ENCODE measurements around the gene TXNL4B. TPM values are rescaled to one million over a fixed set of nuclear protein-coding genes. Genes with fewer than 3 reads are reported as not detected.
A peak's percentile ranks its signal among the peaks of the same experiment; 100 is the strongest.

Gene TXNL4B
- total RNA-seq: 1 to 10 TPM; 4.6 to 7.5 (median 6.4) TPM

GRCh38 chr16:72093448-72094265, at the start of gene TXNL4B, which contains the start of gene DHX38:
Gene TXNL4B (minus strand): TSS chr16:72093620. CDS start chr16:72090749, 2,871 bp downstream.
Gene DHX38 (plus strand): TSS chr16:72093847. CDS start chr16:72096158, 2,311 bp downstream.
- peak; percentile 98 for DNase-seq (ENCODE audit: extremely low spot score)
- peaks cover 30 to 45% (median 38%) of the 10 kb centered on the region in 4 donors for H3K4me1 ChIP-seq
- H3K27ac ChIP-seq (replicated peaks in 1 of 4): peak within 1 kb of the TSS; percentile 91 to 95 (median 92)
- no peaks in the 10 kb centered on the region for H3K27me3 ChIP-seq
- peak within 1 kb of the TSS; percentile 85 to 96 (median 89) for H3K4me3 ChIP-seq
- WGBS: 1% methylated on average over 26 of the region's 43 CpGs
- H3K36me3 ChIP-seq: peaks cover 30 to 48% (median 45%) of the 10 kb centered on the region in 4 donors
- no peak for TF ChIP-seq CTCF (IDR thresholded peaks at IDR 0.05)
- no peak for TF ChIP-seq EP300 (IDR thresholded peaks at IDR 0.05)
- TF ChIP-seq POLR2AphosphoS5 (IDR thresholded peaks at IDR 0.05): peak; percentile 93 to 94
- TF ChIP-seq POLR2A (IDR thresholded peaks at IDR 0.05; ENCODE audit: low read depth): peak; percentile 61
- no peaks in the 10 kb centered on the region for H3K9me3 ChIP-seq
- intact Hi-C loops (cut with DNase I): loop anchor here (5.0 to 10.0 kb wide), 2 partner anchors 81 to 961 kb away; no protein-coding TSS in a partner anchor

- TF ChIP-seq EP300 (IDR thresholded peaks at IDR 0.05) (no peak), CTCF (IDR thresholded peaks at IDR 0.05) (no peak), POLR2A (IDR thresholded peaks at IDR 0.05; ENCODE audit: low read depth) (no peak), POLR2AphosphoS5 (IDR thresholded peaks at IDR 0.05) (no peak)
- no peaks in the 10 kb centered on the region for H3K4me1 ChIP-seq
- intact Hi-C loops (cut with DNase I): no loop called here
- DNase-seq (ENCODE audit: extremely low spot score): no peak
- no peaks in the 10 kb centered on the region for H3K36me3 ChIP-seq
- peaks cover 0 to 3% (median 0%) of the 10 kb centered on the region in 4 donors for H3K9me3 ChIP-seq
- H3K27ac ChIP-seq (replicated peaks in 1 of 4): no peak overlapping the region
- H3K4me3 ChIP-seq: no peak overlapping the region
- 43% methylated on average over 1 of the region's 1 CpG for WGBS
- H3K27me3 ChIP-seq: no peaks in the 10 kb centered on the region
These were observed 49.1 kb upstream of the TXNL4B start for GRCh38 chr16:72142476-72142875.

- no peak for TF ChIP-seq CTCF (IDR thresholded peaks at IDR 0.05)
- no peak for TF ChIP-seq POLR2A (IDR thresholded peaks at IDR 0.05; ENCODE audit: low read depth)
- no peak for TF ChIP-seq EP300 (IDR thresholded peaks at IDR 0.05)
- no peak for TF ChIP-seq POLR2AphosphoS5 (IDR thresholded peaks at IDR 0.05)
- intact Hi-C loops (cut with DNase I): loop anchor here (10.0 kb wide), 1 partner anchor 325 kb away; no protein-coding TSS in a partner anchor
- Histone ChIP-seq H3K27ac (replicated peaks in 1 of 4) (no peak overlapping the region), H3K4me1 (no peaks in the 10 kb centered on the region), H3K4me3 (no peak overlapping the region), H3K36me3 (no peaks in the 10 kb centered on the region), H3K27me3 (no peaks in the 10 kb centered on the region), H3K9me3 (no peaks in the 10 kb centered on the region)
- DNase-seq (ENCODE audit: extremely low spot score): no peak
- WGBS: 96% methylated on average over 2 of the region's 2 CpGs
These were observed 46.5 kb upstream of the TXNL4B start for GRCh38 chr16:72139908-72140307.

GRCh38 chr16:72138064-72138572, 44.7 kb upstream of the TXNL4B start:
- WGBS: 87% methylated on average over 4 of the region's 4 CpGs
- Histone ChIP-seq H3K27me3 (no peaks in the 10 kb centered on the region), H3K4me1 (no peaks in the 10 kb centered on the region), H3K4me3 (no peak overlapping the region), H3K9me3 (no peaks in the 10 kb centered on the region), H3K36me3 (no peaks in the 10 kb centered on the region), H3K27ac (replicated peaks in 1 of 4) (no peak overlapping the region)
- intact Hi-C loops (cut with DNase I): loop anchor here (10.0 kb wide), 1 partner anchor 327 kb away; no protein-coding TSS in a partner anchor
- no peak for DNase-seq (ENCODE audit: extremely low spot score)
- no peak for TF ChIP-seq CTCF (IDR thresholded peaks at IDR 0.05)
- no peak for TF ChIP-seq EP300 (IDR thresholded peaks at IDR 0.05)
- no peak for TF ChIP-seq POLR2AphosphoS5 (IDR thresholded peaks at IDR 0.05)
- no peak for TF ChIP-seq POLR2A (IDR thresholded peaks at IDR 0.05; ENCODE audit: low read depth)
